ENCODE data around the gene GNAL. TPM values are rescaled to one million over a fixed set of nuclear protein-coding genes. Genes with fewer than 3 reads are reported as not detected.

GNAL gene
- total RNA-seq, 2 experiments from 2014 or later, result 0.60 TPM; not detected in 1

DNA sequence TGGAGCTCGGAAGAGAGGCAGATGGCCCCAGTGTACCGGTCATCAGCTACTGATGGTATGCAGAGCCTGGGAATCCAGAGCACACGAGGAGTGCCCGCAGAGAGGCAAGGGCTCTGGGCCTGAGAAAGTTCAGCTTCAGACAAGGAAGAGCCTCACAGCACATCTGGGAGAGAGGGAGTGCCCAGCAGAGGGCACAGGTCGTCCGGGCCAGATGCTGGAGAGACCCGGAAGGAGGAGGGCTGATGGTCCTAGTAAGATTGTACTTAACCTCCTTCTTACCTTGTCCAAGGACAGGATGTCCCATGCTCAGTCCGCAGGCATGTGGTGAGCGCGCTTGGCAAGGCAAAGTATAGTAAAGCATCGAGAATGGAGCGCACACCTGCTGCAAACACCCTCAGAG is 137.8 kb downstream of the GNAL start:
- Mint-ChIP-seq H3K27ac (no peak overlapping the region), H3K36me3 (no peaks in the 10 kb centered on the region), H3K27me3 (no peaks in the 10 kb centered on the region), H3K4me1 (no peaks in the 10 kb centered on the region), H3K9me3 (peaks cover 2% of the 10 kb centered on the region), H3K4me3 (no peak overlapping the region)
- POLR2A ChIA-PET, result no interaction called here
- ATAC-seq (ENCODE audit: low read depth) (no peak), DNase-seq (no peak)

DNA sequence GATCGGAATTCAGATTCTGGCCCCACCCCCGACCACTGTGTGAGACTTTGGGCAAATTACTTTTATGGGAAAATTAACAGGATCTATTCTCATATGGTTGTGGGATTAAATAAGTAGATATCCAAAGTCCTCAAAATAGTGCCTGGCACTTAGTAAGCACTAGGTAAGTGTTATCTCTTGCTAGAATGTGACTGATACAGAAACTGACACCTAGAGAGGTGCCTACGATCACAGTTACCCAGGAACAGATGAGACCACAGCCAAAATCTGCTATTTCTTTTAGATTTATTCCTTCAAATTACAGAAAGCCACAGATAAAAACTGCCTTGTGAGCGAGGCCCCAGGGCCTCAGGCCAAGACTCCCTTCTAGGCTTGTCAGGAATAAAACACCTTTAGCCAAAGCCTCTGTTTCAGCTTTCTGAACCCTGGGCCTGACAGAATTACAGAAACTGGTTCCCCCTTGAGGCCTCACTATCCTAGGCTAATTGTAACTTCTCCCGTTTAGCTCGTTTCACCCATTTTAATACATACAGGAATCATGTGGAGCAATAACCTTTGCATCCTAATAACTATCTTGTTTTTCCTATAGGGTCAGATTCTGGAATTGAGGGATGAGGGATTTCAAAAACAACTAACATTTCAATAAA is 139.8 kb downstream of the GNAL start:
- no peak for ATAC-seq (ENCODE audit: low read depth)
- no peak overlapping the region for H3K27ac Mint-ChIP-seq
- no peak overlapping the region for H3K4me3 Mint-ChIP-seq
- no peaks in the 10 kb centered on the region for H3K36me3 Mint-ChIP-seq
- POLR2A ChIA-PET, result no interaction called here
- no peaks in the 10 kb centered on the region for H3K4me1 Mint-ChIP-seq
- DNase-seq, result no peak
- peaks cover 2% of the 10 kb centered on the region for H3K9me3 Mint-ChIP-seq
- H3K27me3 Mint-ChIP-seq, result no peaks in the 10 kb centered on the region

- POLR2A ChIA-PET, result no interaction called here
- Mint-ChIP-seq H3K4me1 (no peaks in the 10 kb centered on the region), H3K36me3 (no peaks in the 10 kb centered on the region), H3K4me3 (no peak overlapping the region), H3K27me3 (no peaks in the 10 kb centered on the region), H3K27ac (no peak overlapping the region), H3K9me3 (peaks cover 2% of the 10 kb centered on the region)
- ATAC-seq (ENCODE audit: low read depth) (no peak), DNase-seq (no peak)
Observed at GRCh38 chr18:11830585-11830984, 141.5 kb downstream of the GNAL start.

DNA sequence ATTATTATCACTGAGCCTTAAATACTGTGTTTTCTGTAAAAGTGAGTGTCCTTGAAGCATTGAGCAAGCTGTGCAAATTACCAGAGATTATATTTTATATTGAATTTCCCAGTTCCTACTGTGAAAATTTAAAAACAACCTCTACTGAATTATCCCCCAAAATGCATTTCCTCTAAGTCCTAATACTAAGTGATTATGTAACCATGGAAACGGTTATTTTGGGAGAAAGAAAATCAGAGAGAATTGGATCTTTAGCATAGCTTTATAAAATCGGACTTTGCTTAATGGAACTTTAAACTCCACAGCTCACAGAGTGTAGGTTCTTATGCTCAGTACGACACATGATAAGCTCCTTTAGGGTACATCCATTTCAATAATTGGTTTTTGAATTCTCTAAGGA is 142.9 kb downstream of the GNAL start:
- H3K4me1 Mint-ChIP-seq, result no peaks in the 10 kb centered on the region
- no peak overlapping the region for H3K27ac Mint-ChIP-seq
- ATAC-seq (ENCODE audit: low read depth) (no peak), DNase-seq (no peak)
- POLR2A ChIA-PET, result no interaction called here
- no peak overlapping the region for H3K4me3 Mint-ChIP-seq
- no peaks in the 10 kb centered on the region for H3K36me3 Mint-ChIP-seq
- H3K9me3 Mint-ChIP-seq, result peaks cover 2% of the 10 kb centered on the region
- H3K27me3 Mint-ChIP-seq, result no peaks in the 10 kb centered on the region

GRCh38 chr18:11834772-11835171 is 145.7 kb downstream of the GNAL start:
- Mint-ChIP-seq H3K27ac (no peak overlapping the region), H3K4me3 (no peak overlapping the region), H3K9me3 (peaks cover 2% of the 10 kb centered on the region), H3K4me1 (no peaks in the 10 kb centered on the region), H3K27me3 (no peaks in the 10 kb centered on the region), H3K36me3 (no peaks in the 10 kb centered on the region)
- ATAC-seq (ENCODE audit: low read depth) (no peak), DNase-seq (no peak)
- POLR2A ChIA-PET, result no interaction called here

DNA sequence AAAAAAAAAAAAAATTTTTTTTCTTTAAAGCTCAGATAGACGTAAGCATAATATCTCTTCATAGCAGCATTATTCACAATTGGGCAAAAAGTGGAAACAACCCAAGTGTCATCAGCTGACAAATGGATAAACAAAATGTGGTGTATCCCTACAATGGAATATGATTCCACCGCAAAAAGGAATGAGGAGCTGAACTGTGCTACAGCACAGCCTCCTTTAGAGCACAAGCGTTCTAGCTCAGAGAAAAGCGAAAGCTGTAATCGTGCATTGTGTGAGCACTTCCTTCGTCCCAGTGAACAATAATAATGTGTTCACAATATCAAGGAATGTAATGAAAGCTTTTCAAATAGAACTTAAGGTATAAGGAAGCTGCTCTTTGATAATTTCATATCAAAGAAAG is 150.5 kb downstream of the GNAL start:
- H3K36me3 Mint-ChIP-seq, result no peaks in the 10 kb centered on the region
- POLR2A ChIA-PET, result no interaction called here
- no peak for DNase-seq
- no peak overlapping the region for H3K4me3 Mint-ChIP-seq
- H3K27ac Mint-ChIP-seq, result no peak overlapping the region
- ATAC-seq (ENCODE audit: low read depth), result no peak
- H3K9me3 Mint-ChIP-seq, result no peaks in the 10 kb centered on the region
- H3K27me3 Mint-ChIP-seq, result no peaks in the 10 kb centered on the region
- no peaks in the 10 kb centered on the region for H3K4me1 Mint-ChIP-seq

DNA sequence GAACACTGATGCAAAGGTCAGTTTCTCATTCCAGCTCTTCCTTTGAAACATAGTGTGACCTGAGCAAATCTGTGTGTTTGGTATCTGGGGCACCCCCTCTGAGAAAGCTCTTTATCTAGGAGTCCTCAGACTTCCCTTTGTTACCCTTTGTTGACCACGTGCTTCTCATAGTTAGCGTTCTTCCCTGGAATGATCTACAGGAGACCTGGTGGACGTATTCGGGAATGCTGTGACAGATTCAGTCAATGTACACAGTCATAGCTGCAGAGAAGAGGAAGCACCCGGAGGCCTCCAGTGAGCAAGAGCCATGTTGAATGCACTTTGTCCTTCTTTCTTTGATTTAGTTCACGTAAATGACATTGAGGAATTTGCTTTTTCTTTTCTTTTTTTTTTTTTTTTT is 151.4 kb downstream of the GNAL start:
- POLR2A ChIA-PET, result no interaction called here

DNA sequence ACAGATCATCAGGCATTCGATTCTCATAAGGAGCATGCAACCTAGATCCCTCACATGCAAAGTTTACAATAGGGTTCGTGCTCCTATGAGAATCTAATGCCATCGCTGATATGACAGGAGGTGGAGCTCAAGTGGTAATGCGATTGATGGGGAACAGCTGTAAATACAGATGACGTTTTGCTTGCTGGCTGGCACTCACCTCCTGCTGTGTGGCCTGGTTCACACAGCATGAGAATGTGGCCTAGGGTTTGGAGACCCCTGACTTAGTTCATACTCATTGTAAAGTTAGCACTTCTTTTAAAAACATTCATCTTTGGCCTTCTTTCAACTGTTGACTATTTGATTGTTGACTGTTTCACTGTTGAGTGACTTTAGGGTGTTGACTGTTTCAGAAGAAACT is 153.5 kb downstream of the GNAL start:
- ATAC-seq (ENCODE audit: low read depth) (no peak), DNase-seq (no peak)
- H3K27me3 Mint-ChIP-seq, result peaks cover 2% of the 10 kb centered on the region
- no peaks in the 10 kb centered on the region for H3K36me3 Mint-ChIP-seq
- H3K4me1 Mint-ChIP-seq, result no peaks in the 10 kb centered on the region
- H3K27ac Mint-ChIP-seq, result no peak overlapping the region
- H3K4me3 Mint-ChIP-seq, result no peak overlapping the region
- no peaks in the 10 kb centered on the region for H3K9me3 Mint-ChIP-seq
- POLR2A ChIA-PET, result interaction anchor here (0.7 kb wide), 1 partner anchor 39 kb away, joined by 3 read pairs; no protein-coding TSS in a partner anchor

More for the DNA sequence above, 151.4 kb downstream of the GNAL start:
- H3K9me3 Mint-ChIP-seq, result no peaks in the 10 kb centered on the region
- H3K4me3 Mint-ChIP-seq, result no peak overlapping the region
- no peak for DNase-seq
- H3K27me3 Mint-ChIP-seq, result peaks cover 1% of the 10 kb centered on the region
- H3K36me3 Mint-ChIP-seq, result no peaks in the 10 kb centered on the region
- H3K27ac Mint-ChIP-seq, result no peak overlapping the region
- H3K4me1 Mint-ChIP-seq, result no peaks in the 10 kb centered on the region
- no peak for ATAC-seq (ENCODE audit: low read depth)

DNA sequence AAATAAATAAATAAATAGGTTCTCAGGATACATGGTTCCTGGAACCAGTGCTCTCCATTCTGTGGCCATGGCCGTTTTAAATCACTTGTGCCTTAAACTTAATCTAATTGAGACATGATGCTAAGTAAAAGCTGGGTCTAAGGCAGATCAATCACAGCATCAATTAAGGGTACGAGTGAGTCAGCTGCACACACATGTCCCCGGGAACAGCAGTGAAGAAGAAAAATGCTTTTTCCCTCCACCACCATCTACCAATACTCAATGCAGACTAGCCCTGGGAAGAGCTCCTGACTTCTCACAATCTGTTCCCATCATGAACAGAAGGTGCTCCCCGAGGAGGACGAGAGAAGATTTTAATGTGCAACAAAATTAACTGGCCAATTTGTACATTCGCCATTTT is 155.4 kb downstream of the GNAL start:
- H3K4me3 Mint-ChIP-seq, result no peak overlapping the region
- no peak overlapping the region for H3K27ac Mint-ChIP-seq
- H3K27me3 Mint-ChIP-seq, result peaks cover 3% of the 10 kb centered on the region
- ATAC-seq (ENCODE audit: low read depth) (no peak), DNase-seq (no peak)
- POLR2A ChIA-PET, result no interaction called here
- no peaks in the 10 kb centered on the region for H3K36me3 Mint-ChIP-seq
- H3K9me3 Mint-ChIP-seq, result no peaks in the 10 kb centered on the region
- peaks cover 1% of the 10 kb centered on the region for H3K4me1 Mint-ChIP-seq

GRCh38 chr18:11845654-11846053 is 156.6 kb downstream of the GNAL start:
- no peaks in the 10 kb centered on the region for H3K9me3 Mint-ChIP-seq
- peaks cover 3% of the 10 kb centered on the region for H3K27me3 Mint-ChIP-seq
- ATAC-seq (ENCODE audit: low read depth) (no peak), DNase-seq (no peak)
- POLR2A ChIA-PET, result no interaction called here
- no peak overlapping the region for H3K4me3 Mint-ChIP-seq
- no peaks in the 10 kb centered on the region for H3K36me3 Mint-ChIP-seq
- H3K4me1 Mint-ChIP-seq, result peaks cover 9% of the 10 kb centered on the region
- no peak overlapping the region for H3K27ac Mint-ChIP-seq

DNA sequence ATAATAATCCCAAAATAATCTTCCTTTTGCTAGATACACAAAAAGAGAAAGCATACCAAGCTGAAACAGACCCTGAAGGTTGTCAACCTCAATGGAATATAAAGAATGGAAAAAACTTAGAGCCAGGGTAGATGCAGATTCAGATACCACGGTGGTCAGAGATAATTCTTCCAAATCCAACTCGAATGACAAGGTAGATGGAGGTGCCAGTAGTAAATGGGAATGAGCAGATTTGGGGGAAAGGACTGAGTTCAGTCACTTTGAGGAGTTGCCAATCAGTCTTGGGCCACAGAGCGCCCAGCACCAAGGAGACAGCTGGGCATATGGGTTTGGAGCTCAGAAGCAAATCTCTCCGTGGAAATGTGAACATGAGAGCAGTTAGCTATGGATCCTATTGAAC is 158.7 kb downstream of the GNAL start:
- Mint-ChIP-seq H3K36me3 (no peaks in the 10 kb centered on the region), H3K9me3 (no peaks in the 10 kb centered on the region), H3K27me3 (peaks cover 3% of the 10 kb centered on the region), H3K4me3 (no peak overlapping the region), H3K4me1 (peaks cover 11% of the 10 kb centered on the region), H3K27ac (no peak overlapping the region)
- ATAC-seq (ENCODE audit: low read depth), result no peak
- DNase-seq, result no peak
- POLR2A ChIA-PET, result no interaction called here

GRCh38 chr18:11849279-11849678 is 160.2 kb downstream of the GNAL start:
- H3K27ac Mint-ChIP-seq, result no peak overlapping the region
- DNase-seq, result no peak
- H3K4me3 Mint-ChIP-seq, result no peak overlapping the region
- POLR2A ChIA-PET, result no interaction called here
- peaks cover 11% of the 10 kb centered on the region for H3K4me1 Mint-ChIP-seq
- no peaks in the 10 kb centered on the region for H3K9me3 Mint-ChIP-seq
- H3K36me3 Mint-ChIP-seq, result no peaks in the 10 kb centered on the region
- ATAC-seq (ENCODE audit: low read depth), result no peak
- H3K27me3 Mint-ChIP-seq, result peaks cover 3% of the 10 kb centered on the region

- peaks cover 3% of the 10 kb centered on the region for H3K27me3 Mint-ChIP-seq
- no peaks in the 10 kb centered on the region for H3K36me3 Mint-ChIP-seq
- DNase-seq, result peak; percentile 47
- H3K27ac Mint-ChIP-seq, result peak overlapping the region; percentile 100
- POLR2A ChIA-PET, result interaction anchor here (2.9 kb wide), 1 partner anchor 59 kb away, joined by 13 read pairs; the partner anchor contains the start of gene MPPE1
- peak overlapping the region; percentile 100 for H3K4me3 Mint-ChIP-seq
- H3K4me1 Mint-ChIP-seq, result peaks cover 11% of the 10 kb centered on the region
- peak; percentile 19 for ATAC-seq (ENCODE audit: low read depth)
- no peaks in the 10 kb centered on the region for H3K9me3 Mint-ChIP-seq
Observed at GRCh38 chr18:11849841-11850634, 161.0 kb downstream of the GNAL start.

- H3K27me3 Mint-ChIP-seq, result peaks cover 2% of the 10 kb centered on the region
- H3K36me3 Mint-ChIP-seq, result no peaks in the 10 kb centered on the region
- no peaks in the 10 kb centered on the region for H3K9me3 Mint-ChIP-seq
- no peak for DNase-seq
- peak; percentile 15 for ATAC-seq (ENCODE audit: low read depth)
- peak overlapping the region; percentile 100 for H3K27ac Mint-ChIP-seq
- peak overlapping the region; percentile 100 for H3K4me3 Mint-ChIP-seq
- POLR2A ChIA-PET, result interaction anchor here (2.9 kb wide), 1 partner anchor 58 kb away, joined by 13 read pairs; the partner anchor contains the start of gene MPPE1
- peaks cover 11% of the 10 kb centered on the region for H3K4me1 Mint-ChIP-seq
Observed at GRCh38 chr18:11850821-11851145, 161.7 kb downstream of the GNAL start.
